GM15510 (cell line): ENCODE data around the gene ACER3.

ENCODE experiments used
- POLR2A ChIP-seq: IDR thresholded peaks from 3 replicates; pipeline ENCODE4 v1.6.1; 2011; ENCODE audit warnings: borderline replicate concordance; ENCODE audit not compliant: insufficient read length; ENCODE audit errors: extremely low read depth

The ACER3 gene

GRCh38 chr11:77074205-77074604, 213.5 kb downstream of the ACER3 start:
- TF ChIP-seq POLR2A: no peak

GRCh38 chr11:77074626-77075221, 214.0 kb downstream of the ACER3 start:
- no peak for TF ChIP-seq POLR2A

GRCh38 chr11:77075425-77075905, 214.7 kb downstream of the ACER3 start:
- no peak for TF ChIP-seq POLR2A
